Upper lobe of right lung (tissue), 1 donor: ENCODE data around the gene NDRG3. TPM values are rescaled to one million over a fixed set of nuclear protein-coding genes. Genes with fewer than 3 reads are reported as not detected.
A peak's percentile ranks its signal among the peaks of the same experiment; 100 is the strongest.

Experiments used
- ATAC-seq: fragments of 200-7000 bp; cut with Tn5 transposase; one replicate; pipeline ENCODE4 v1.9.1; 2020; ENCODE audit warnings: mild to moderate bottlenecking, moderate library complexity
- DNase-seq: peaks from one replicate; pipeline ENCODE4 v3.0.0-alpha.2; 2020
- H3K27ac ChIP-seq: fragments of 200-600 bp; one replicate; pipeline ENCODE4 v1.8.0; 2022
- H3K27me3 ChIP-seq: fragments of 200-600 bp; one replicate; pipeline ENCODE4 v1.8.0; 2022; ENCODE audit warnings: mild to moderate bottlenecking
- H3K36me3 ChIP-seq: fragments of 200-600 bp; one replicate; pipeline ENCODE4 v1.8.0; 2022
- H3K4me1 ChIP-seq: fragments of 200-600 bp; one replicate; pipeline ENCODE4 v1.8.0; 2022
- H3K4me3 ChIP-seq: fragments of 200-600 bp; one replicate; pipeline ENCODE4 v1.8.0; 2022; ENCODE audit warnings: mild to moderate bottlenecking
- H3K9me3 ChIP-seq: fragments of 200-600 bp; one replicate; pipeline ENCODE4 v1.8.0; 2022
- intact Hi-C: fragments of 100-400 bp; cut with DNase I; formaldehyde crosslinking; loops from one replicate; pipeline ENCODE4 v1.11.0; 2022
- total RNA-seq: library from RNA; stranded (reverse); fragmentation: NEBNext Ultra II Directional; extraction: Animal tissue kit (Norgen Biotek cat#: 25700); gene quantifications from one replicate; pipeline ENCODE4 v1.2.1, GENCODE V29; 2021
- TF ChIP-seq, protein P1 (sequence below): fragments of 200-600 bp; IDR thresholded peaks from one replicate; pipeline ENCODE4 v1.8.0; 2022; ENCODE audit warnings: antibody characterized with exemption
- donor health status: DM: no; HTN: yes; CAD: no; lungs with severe emphysema.

Gene NDRG3
- total RNA-seq, 1 donor from 2014 or later: 30.3 TPM

DNA sequence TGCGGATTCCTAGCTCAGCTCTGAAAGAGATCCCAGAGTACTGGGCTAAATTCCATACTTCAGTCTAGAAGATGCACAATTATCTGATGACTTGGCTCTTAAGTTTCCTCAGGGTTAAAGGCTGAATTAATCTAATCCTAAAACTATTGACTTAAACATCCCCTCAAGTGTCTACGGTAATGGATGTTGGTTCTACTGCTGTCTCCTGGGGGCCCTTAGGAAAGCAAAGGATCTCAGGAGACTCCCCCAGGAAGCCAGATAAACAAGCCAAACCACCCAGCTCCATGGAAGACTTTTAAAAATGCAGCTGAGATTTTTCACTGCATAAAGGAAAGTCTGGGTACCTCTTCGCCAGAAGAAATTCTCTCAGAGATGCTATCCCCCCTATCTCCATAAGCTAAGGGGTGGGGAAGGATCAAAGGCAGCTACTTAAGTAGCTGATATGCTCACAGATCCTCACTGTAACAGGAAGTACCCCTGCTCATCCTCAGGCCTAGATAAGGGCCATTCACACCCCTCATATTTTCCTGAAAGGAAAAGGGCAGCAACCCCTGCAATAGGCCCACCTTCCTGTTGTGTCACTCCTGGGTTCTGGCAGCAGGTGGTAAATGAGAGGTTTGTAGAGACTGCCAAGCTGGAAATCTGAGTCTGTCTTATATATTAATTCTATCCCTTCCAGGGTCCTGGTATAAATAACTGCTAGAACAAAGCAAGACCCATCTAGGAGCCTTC is 9.3 kb downstream of the NDRG3 start:
- TF ChIP-seq, protein P1, sequence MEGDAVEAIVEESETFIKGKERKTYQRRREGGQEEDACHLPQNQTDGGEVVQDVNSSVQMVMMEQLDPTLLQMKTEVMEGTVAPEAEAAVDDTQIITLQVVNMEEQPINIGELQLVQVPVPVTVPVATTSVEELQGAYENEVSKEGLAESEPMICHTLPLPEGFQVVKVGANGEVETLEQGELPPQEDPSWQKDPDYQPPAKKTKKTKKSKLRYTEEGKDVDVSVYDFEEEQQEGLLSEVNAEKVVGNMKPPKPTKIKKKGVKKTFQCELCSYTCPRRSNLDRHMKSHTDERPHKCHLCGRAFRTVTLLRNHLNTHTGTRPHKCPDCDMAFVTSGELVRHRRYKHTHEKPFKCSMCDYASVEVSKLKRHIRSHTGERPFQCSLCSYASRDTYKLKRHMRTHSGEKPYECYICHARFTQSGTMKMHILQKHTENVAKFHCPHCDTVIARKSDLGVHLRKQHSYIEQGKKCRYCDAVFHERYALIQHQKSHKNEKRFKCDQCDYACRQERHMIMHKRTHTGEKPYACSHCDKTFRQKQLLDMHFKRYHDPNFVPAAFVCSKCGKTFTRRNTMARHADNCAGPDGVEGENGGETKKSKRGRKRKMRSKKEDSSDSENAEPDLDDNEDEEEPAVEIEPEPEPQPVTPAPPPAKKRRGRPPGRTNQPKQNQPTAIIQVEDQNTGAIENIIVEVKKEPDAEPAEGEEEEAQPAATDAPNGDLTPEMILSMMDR: no peak
- no peak for DNase-seq
- no peaks in the 10 kb centered on the region for H3K4me1 ChIP-seq
- H3K27ac ChIP-seq: no peak overlapping the region
- no peaks in the 10 kb centered on the region for H3K9me3 ChIP-seq
- H3K27me3 ChIP-seq: no peaks in the 10 kb centered on the region
- H3K36me3 ChIP-seq: no peaks in the 10 kb centered on the region
- ATAC-seq: no peak
- no peak overlapping the region for H3K4me3 ChIP-seq
- intact Hi-C loops: no loop called here

DNA sequence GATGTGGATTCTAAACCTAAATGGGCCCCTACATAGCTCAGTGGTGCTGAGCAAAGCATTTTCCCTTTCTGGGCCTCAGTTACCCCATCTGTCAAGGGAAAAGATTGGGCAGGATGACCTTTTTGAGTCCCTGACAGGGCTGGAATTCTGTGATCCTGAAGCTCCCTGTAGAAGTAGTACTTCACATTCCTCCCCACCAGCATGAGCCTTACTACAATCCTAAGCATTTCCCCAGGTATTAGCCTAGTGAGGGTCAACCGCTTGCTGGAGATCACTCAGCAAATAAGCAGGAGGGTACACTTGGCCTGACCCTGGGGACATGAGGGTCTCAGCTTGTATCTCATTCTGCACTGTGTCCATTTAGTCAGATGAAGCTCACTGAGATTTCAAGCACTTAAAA is 13.4 kb downstream of the NDRG3 start:
- H3K27ac ChIP-seq: no peak overlapping the region
- no peak for ATAC-seq
- H3K9me3 ChIP-seq: no peaks in the 10 kb centered on the region
- H3K36me3 ChIP-seq: no peaks in the 10 kb centered on the region
- DNase-seq: no peak
- TF ChIP-seq, protein P1: no peak
- H3K4me3 ChIP-seq: no peak overlapping the region
- H3K4me1 ChIP-seq: no peaks in the 10 kb centered on the region
- no peaks in the 10 kb centered on the region for H3K27me3 ChIP-seq
- intact Hi-C loops: no loop called here

DNA sequence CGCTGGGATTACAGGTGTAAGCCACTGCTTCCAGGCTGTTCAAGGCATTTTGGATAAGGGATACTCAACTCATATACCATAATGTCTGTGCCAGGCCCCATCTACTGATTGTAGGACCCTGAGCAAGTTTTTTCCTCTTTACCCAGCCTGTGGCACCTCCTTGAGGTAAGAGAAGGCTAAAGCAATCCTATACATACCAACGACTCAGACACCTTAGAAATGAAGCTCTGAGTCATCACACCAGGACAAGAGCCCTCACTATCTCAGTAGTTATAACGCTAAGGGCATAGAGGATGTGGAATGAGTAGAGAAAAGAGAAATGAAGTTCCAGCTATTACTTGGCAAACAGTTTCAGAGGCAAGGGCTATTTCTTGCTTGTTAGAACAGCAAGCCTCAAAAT is 16.9 kb downstream of the NDRG3 start:
- no peak for DNase-seq
- TF ChIP-seq, protein P1: no peak
- intact Hi-C loops: no loop called here

DNA sequence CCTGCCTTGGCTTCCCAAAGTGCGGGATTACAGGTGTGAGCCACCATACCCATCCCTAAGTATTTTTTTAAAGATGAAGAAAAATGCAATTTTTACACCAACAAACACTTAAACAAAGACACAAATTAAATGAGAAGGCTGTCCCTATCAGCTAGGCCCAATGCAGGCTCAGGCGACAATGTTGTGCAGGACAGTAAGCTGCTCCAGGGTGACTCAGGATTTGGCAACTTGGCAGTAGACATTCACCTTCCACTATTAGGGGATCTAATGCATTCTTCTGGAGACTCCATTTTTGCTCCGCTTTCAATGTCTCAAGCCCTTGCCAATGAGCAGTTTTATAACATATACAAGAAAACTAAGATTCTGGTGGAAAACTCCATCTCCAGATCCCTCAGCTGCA is 19.7 kb downstream of the NDRG3 start:
- Histone ChIP-seq H3K36me3 (peaks cover 2% of the 10 kb centered on the region), H3K27me3 (no peaks in the 10 kb centered on the region), H3K4me3 (no peak overlapping the region), H3K9me3 (no peaks in the 10 kb centered on the region), H3K4me1 (no peaks in the 10 kb centered on the region), H3K27ac (no peak overlapping the region)
- intact Hi-C loops: no loop called here
- DNase-seq (no peak), ATAC-seq (no peak)
- TF ChIP-seq, protein P1: no peak

More for the DNA sequence above, 16.9 kb downstream of the NDRG3 start:
- H3K36me3 ChIP-seq: no peaks in the 10 kb centered on the region
- ATAC-seq: no peak
- no peaks in the 10 kb centered on the region for H3K27me3 ChIP-seq
- H3K27ac ChIP-seq: no peak overlapping the region
- no peaks in the 10 kb centered on the region for H3K9me3 ChIP-seq
- no peaks in the 10 kb centered on the region for H3K4me1 ChIP-seq
- H3K4me3 ChIP-seq: no peak overlapping the region

DNA sequence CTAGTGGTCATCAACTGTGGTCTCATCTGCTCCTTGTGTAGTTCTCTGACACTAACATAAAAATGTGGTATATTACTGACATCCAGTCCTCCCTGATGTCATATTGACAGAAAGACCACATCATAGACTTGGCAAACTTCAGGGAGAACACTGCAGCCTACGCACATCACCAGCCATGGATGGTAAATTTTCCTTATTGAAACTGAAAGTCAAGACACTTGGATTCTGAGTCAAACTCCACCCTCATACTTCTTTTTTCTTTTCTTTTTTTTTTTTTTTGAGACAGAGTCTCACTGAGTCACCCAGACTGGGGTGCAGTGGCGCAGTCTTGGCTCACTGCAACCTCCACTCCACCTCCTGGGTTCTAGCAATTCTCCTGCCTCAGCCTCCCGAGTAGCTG is 25.4 kb downstream of the NDRG3 start:
- TF ChIP-seq, protein P1: no peak
- no peaks in the 10 kb centered on the region for H3K27me3 ChIP-seq
- no peak overlapping the region for H3K4me3 ChIP-seq
- intact Hi-C loops: no loop called here
- peaks cover 5% of the 10 kb centered on the region for H3K36me3 ChIP-seq
- H3K27ac ChIP-seq: no peak overlapping the region
- DNase-seq: no peak
- ATAC-seq: no peak
- no peaks in the 10 kb centered on the region for H3K9me3 ChIP-seq
- no peaks in the 10 kb centered on the region for H3K4me1 ChIP-seq

DNA sequence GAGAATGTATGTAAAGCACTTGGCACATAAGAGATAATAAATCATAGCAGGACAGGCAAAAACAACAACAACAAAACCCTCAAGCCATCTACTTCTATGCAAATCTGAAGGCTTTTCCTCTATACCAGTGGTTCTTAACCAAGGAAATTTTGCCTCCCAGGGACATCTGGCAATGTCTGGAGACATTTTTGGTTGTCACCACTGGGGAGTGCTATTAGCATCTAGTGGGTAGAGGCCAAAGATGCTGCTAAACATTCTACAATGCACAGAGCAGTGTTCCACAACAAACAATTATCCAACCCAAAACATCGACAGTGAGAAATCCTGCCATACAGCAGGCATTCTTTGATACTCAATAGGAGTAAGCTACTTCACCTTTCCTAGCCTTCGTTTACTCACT is 28.2 kb downstream of the NDRG3 start:
- DNase-seq (no peak), ATAC-seq (peak; percentile 20)
- no peaks in the 10 kb centered on the region for H3K27me3 ChIP-seq
- H3K36me3 ChIP-seq: peaks cover 5% of the 10 kb centered on the region
- H3K4me1 ChIP-seq: no peaks in the 10 kb centered on the region
- TF ChIP-seq, protein P1: peak; percentile 23
- no peaks in the 10 kb centered on the region for H3K9me3 ChIP-seq
- no peak overlapping the region for H3K27ac ChIP-seq
- no peak overlapping the region for H3K4me3 ChIP-seq
- intact Hi-C loops: no loop called here
